ENCODE measurements around the gene PPP1R16B.

PPP1R16B gene

GRCh38 chr20:38871560-38871953, 66.1 kb downstream of the PPP1R16B start:
- in situ Hi-C loops (cut with HindIII; ENCODE audit: low sequenced_read_pairs) = no loop called here
- H3K4me3 ChIP-seq (ENCODE audit: low read depth, low read length) = no peak overlapping the region
- no peak for TF ChIP-seq CTCF (IDR thresholded peaks at IDR 0.05; ENCODE audit: low read depth, low read length)
- no peak for DNase-seq (ENCODE audit: low read depth, low spot score)

DNA sequence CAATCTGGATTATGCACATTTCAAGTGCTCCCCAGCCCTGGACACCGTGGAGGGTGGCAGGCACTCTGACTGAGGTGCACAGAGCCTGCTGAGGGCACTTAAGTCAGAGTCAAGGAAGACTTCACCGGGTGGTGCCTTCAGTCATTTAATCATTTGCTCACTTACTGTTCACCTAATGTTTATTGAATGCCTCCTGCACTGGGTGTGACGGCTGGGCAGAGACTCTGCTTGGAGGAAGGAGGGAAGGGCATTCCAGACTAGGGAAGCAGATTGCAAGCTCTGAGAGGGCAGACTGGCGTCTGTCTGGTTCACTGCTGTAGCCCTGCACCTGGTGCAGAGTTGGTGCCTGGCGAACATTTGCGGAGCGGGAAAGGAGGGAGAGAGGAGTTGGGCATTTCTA, 66.5 kb downstream of the PPP1R16B start:
- H3K4me3 ChIP-seq (ENCODE audit: low read depth, low read length) = no peak overlapping the region
- in situ Hi-C loops (cut with HindIII; ENCODE audit: low sequenced_read_pairs) = no loop called here
- no peak for DNase-seq (ENCODE audit: low read depth, low spot score)
- TF ChIP-seq CTCF (IDR thresholded peaks at IDR 0.05; ENCODE audit: low read depth, low read length) = no peak

DNA sequence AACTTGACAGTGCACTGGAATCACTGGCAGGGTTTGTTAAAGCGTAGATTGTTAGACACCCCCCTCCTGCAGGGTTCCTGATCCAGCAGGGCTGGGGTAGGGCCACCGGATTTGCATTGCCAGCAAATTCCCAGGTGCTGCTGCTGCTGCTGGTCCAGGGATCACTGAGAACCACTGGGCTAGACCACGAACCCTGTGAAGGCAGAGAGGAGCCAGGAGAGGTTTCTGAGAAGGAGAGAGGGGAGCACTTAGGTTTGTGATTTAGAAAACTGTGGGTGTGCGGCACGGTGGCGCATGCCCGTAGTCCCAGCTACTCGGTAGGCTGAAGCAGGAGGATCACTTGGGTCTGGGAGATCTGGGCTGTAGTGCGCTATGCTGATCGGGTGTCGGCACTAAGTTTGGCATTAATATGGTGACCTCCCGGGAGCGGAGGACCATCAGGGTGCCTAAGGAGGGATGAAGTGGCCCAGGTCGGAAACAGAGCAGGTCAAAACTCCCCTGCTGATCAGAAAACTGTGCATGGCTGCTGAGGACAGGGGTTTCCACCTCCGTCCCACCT, 67.1 kb downstream of the PPP1R16B start:
- H3K4me3 ChIP-seq (ENCODE audit: low read depth, low read length) = no peak overlapping the region
- no peak for TF ChIP-seq CTCF (IDR thresholded peaks at IDR 0.05; ENCODE audit: low read depth, low read length)
- in situ Hi-C loops (cut with HindIII; ENCODE audit: low sequenced_read_pairs) = no loop called here
- DNase-seq (ENCODE audit: low read depth, low spot score) = no peak

- DNase-seq (ENCODE audit: low read depth, low spot score) = no peak
- in situ Hi-C loops (cut with HindIII; ENCODE audit: low sequenced_read_pairs) = no loop called here
- no peak overlapping the region for H3K4me3 ChIP-seq (ENCODE audit: low read depth, low read length)
- no peak for TF ChIP-seq CTCF (IDR thresholded peaks at IDR 0.05; ENCODE audit: low read depth, low read length)
These were observed 67.6 kb downstream of the PPP1R16B start for GRCh38 chr20:38873050-38873581.

- no peak overlapping the region for H3K4me3 ChIP-seq (ENCODE audit: low read depth, low read length)
- DNase-seq (ENCODE audit: low read depth, low spot score) = no peak
- TF ChIP-seq CTCF (IDR thresholded peaks at IDR 0.05; ENCODE audit: low read depth, low read length) = no peak
- in situ Hi-C loops (cut with HindIII; ENCODE audit: low sequenced_read_pairs) = no loop called here
These were observed 69.1 kb downstream of the PPP1R16B start for GRCh38 chr20:38874460-38875174.

- DNase-seq (ENCODE audit: low read depth, low spot score) = no peak
- TF ChIP-seq CTCF (IDR thresholded peaks at IDR 0.05; ENCODE audit: low read depth, low read length) = no peak
- in situ Hi-C loops (cut with HindIII; ENCODE audit: low sequenced_read_pairs) = no loop called here
- H3K4me3 ChIP-seq (ENCODE audit: low read depth, low read length) = no peak overlapping the region
These were observed 69.9 kb downstream of the PPP1R16B start for GRCh38 chr20:38875175-38875993.
